CD14-positive monocyte (primary cell): ENCODE measurements around the gene LEKR1. TPM values are rescaled to one million over a fixed set of nuclear protein-coding genes. Genes with fewer than 3 reads are reported as not detected.

Experiments used
- DNase-seq, 3 donors: peaks; one replicate each; pipeline ENCODE4 v3.0.0-alpha.2; 2011 to 2022
- H2AFZ ChIP-seq: 2 replicates; pipeline ENCODE4 v1.6.0; 2012; ENCODE audit warnings: mild to moderate bottlenecking, low read depth, low read length, inconsistent platforms; ENCODE audit not compliant: insufficient read depth, poor library complexity, severe bottlenecking
- H3K27ac ChIP-seq, 2 donors: 1 replicate in 1 of 2; 2 replicates in 1 of 2; pipeline ENCODE4 v1.5.1; 2012 to 2013; ENCODE audit warnings: low read length in 2 of 2, control low read depth in 1 of 2, inconsistent platforms in 1 of 2, low read depth in 1 of 2, mild to moderate bottlenecking in 1 of 2
- H3K27me3 ChIP-seq, 2 donors: one replicate each; pipeline versions ENCODE4 v1.6.0 to v1.6.1; 2011 to 2013; ENCODE audit warnings: low read length in 2 of 2; ENCODE audit not compliant: control insufficient read depth in 2 of 2, insufficient read depth in 2 of 2
- H3K36me3 ChIP-seq, 2 donors: replicated peaks in 1 of 2; 1 replicate in 1 of 2; 2 replicates in 1 of 2; pipeline versions ENCODE4 v1.5.1 to v1.6.1; 2012 to 2013; ENCODE audit warnings: low read length in 2 of 2, control low read depth in 1 of 2, inconsistent platforms in 1 of 2, mild to moderate bottlenecking in 1 of 2; ENCODE audit not compliant: insufficient read depth in 2 of 2, control insufficient read depth in 1 of 2
- H3K4me1 ChIP-seq, 2 donors: 1 replicate in 1 of 2; 2 replicates in 1 of 2; pipeline versions ENCODE4 v1.5.1 to v1.6.1; 2012 to 2013; ENCODE audit warnings: low read length in 2 of 2, control low read depth in 1 of 2, inconsistent platforms in 1 of 2, mild to moderate bottlenecking in 1 of 2, moderate library complexity in 1 of 2; ENCODE audit not compliant: insufficient read depth in 2 of 2, control insufficient read depth in 1 of 2
- H3K4me2 ChIP-seq: replicated peaks from 2 replicates; pipeline ENCODE3; 2012; ENCODE audit warnings: low read length, moderate library complexity, mild to moderate bottlenecking; ENCODE audit not compliant: poor library complexity, severe bottlenecking; ENCODE audit errors: extremely low read depth
- H3K4me3 ChIP-seq, 3 experiments: fragments of 200-600 bp in 1 of 3; sonication (generic) in 1 of 3; replicated peaks in 1 of 3; 1 replicate in 2 of 3; 2 replicates in 1 of 3; pipeline ENCODE4 v1.5.1; 2011 to 2013; ENCODE audit warnings: low read length in 3 of 3, mild to moderate bottlenecking in 3 of 3, control low read depth in 2 of 3, low read depth in 2 of 3, inconsistent platforms in 1 of 3, moderate library complexity in 1 of 3
- H3K79me2 ChIP-seq: 2 replicates; pipeline ENCODE4 v1.6.0; 2012; ENCODE audit warnings: mild to moderate bottlenecking, control low read depth, inconsistent platforms, low read length, moderate library complexity; ENCODE audit not compliant: insufficient read depth
- H3K9ac ChIP-seq: 2 replicates; pipeline ENCODE4 v1.6.0; 2017; ENCODE audit warnings: low read length, mild to moderate bottlenecking; ENCODE audit not compliant: insufficient read depth, poor library complexity, severe bottlenecking
- H3K9me3 ChIP-seq, 2 donors: replicated peaks in 1 of 2; 1 replicate in 1 of 2; 2 replicates in 1 of 2; pipeline versions ENCODE4 v1.5.1 to v1.6.1; 2012 to 2013; ENCODE audit warnings: low read length in 2 of 2, control low read depth in 1 of 2; ENCODE audit not compliant: control insufficient read depth in 1 of 2, insufficient read depth in 1 of 2
- H4K20me1 ChIP-seq: 2 replicates; pipeline ENCODE4 v1.6.0; 2012; ENCODE audit warnings: mild to moderate bottlenecking, low read length, control low read depth, moderate library complexity; ENCODE audit not compliant: insufficient read depth
- H3K27ac Mint-ChIP-seq, 7 donors: one replicate each; pipeline ENCODE4 v1.8.0; 2020; ENCODE audit warnings: mild to moderate bottlenecking in 7 of 7, mixed read lengths in 7 of 7, moderate library complexity in 6 of 7, inconsistent platforms in 2 of 7
- H3K27me3 Mint-ChIP-seq, 3 donors: one replicate each; pipeline ENCODE4 v1.8.0; 2021 to 2022; ENCODE audit warnings: low read depth in 3 of 3, mild to moderate bottlenecking in 3 of 3, mixed read lengths in 3 of 3, moderate library complexity in 3 of 3, inconsistent platforms in 1 of 3
- H3K36me3 Mint-ChIP-seq, 2 donors: one replicate each; pipeline ENCODE4 v1.8.0; 2020; ENCODE audit warnings: mixed read lengths in 2 of 2, inconsistent platforms in 1 of 2, mild to moderate bottlenecking in 1 of 2
- H3K4me1 Mint-ChIP-seq: one replicate; pipeline ENCODE4 v1.8.0; 2020; ENCODE audit warnings: mild to moderate bottlenecking, mixed read lengths
- H3K4me3 Mint-ChIP-seq, 2 donors: one replicate each; pipeline ENCODE4 v1.8.0; 2020; ENCODE audit warnings: mild to moderate bottlenecking in 2 of 2, mixed read lengths in 2 of 2, moderate library complexity in 1 of 2
- H3K9me3 Mint-ChIP-seq, 7 donors: one replicate each; pipeline ENCODE4 v1.8.0; 2020 to 2022; ENCODE audit warnings: mixed read lengths in 7 of 7, mild to moderate bottlenecking in 6 of 7, moderate library complexity in 6 of 7, inconsistent platforms in 2 of 7
- CTCF ChIP-seq: fragments of 200-600 bp; IDR thresholded peaks from one replicate; pipeline ENCODE4 v1.8.0; 2022; ENCODE audit warnings: antibody characterized with exemption, mild to moderate bottlenecking
- WGBS: methylation state at CpG from one replicate; pipeline ENCODE4 v1.1.5; 2013; ENCODE audit warnings: missing lambda C conversion rate; ENCODE audit not compliant: insufficient coverage; 5-methylcytosine and 5-hydroxymethylcytosine counted together
- intact Hi-C, 2 donors: fragments of 100-400 bp; cut with micrococcal nuclease; formaldehyde crosslinking; loops; one replicate each; pipeline versions ENCODE4 v1.15.0 to v1.15.1; 2023
- polyA plus RNA-seq, 3 donors: library from polyadenylated mRNA; depleted of rRNA in 1 of 3; unstranded in 2 of 3; stranded (reverse) in 1 of 3; fragments of 300-500 nt in 2 of 3; fragments of >200 nt in 1 of 3; fragmentation: Illumina TruSeq in 2 of 3; gene quantifications; 1 replicate in 2 of 3; 2 replicates in 1 of 3; pipeline ENCODE4 v1.2.3, GENCODE V29; 2012 to 2021

The LEKR1 gene
- polyA plus RNA-seq, 3 donors, result 0.51 to 0.80 TPM; not detected in 1

GRCh38 chr3:156978481-156978961 lies 152.4 kb downstream of the LEKR1 start:
- Histone ChIP-seq H4K20me1 (no peaks in the 10 kb centered on the region), H3K27me3 (no peaks in the 10 kb centered on the region), H3K4me1 (no peaks in the 10 kb centered on the region), H3K36me3 (no peaks in the 10 kb centered on the region), H3K79me2 (no peaks in the 10 kb centered on the region), H3K9me3 (no peaks in the 10 kb centered on the region), H3K4me3 (no peak overlapping the region), H3K4me2 (no peak overlapping the region), H3K9ac (no peak overlapping the region), H2AFZ (no peak overlapping the region), H3K27ac (no peak overlapping the region)
- H3K4me3 Mint-ChIP-seq, result no peak overlapping the region
- no peaks in the 10 kb centered on the region for H3K4me1 Mint-ChIP-seq
- WGBS, result 44% methylated on average over 1 of the region's 2 CpGs
- peak overlapping the region in 1 of 7 donors; percentile 61 for H3K27ac Mint-ChIP-seq
- H3K36me3 Mint-ChIP-seq, result no peaks in the 10 kb centered on the region
- peaks cover 0 to 1% (median under 1%) of the 10 kb centered on the region in 3 donors for H3K27me3 Mint-ChIP-seq
- H3K9me3 Mint-ChIP-seq, result peaks cover 0 to 3% (median 0%) of the 10 kb centered on the region in 7 donors
- intact Hi-C loops, result no loop called here
- peak in 1 of 3 donors; percentile 16 for DNase-seq
- TF ChIP-seq CTCF, result no peak

GRCh38 chr3:156981005-156981404 lies 154.9 kb downstream of the LEKR1 start:
- no peak for DNase-seq
- Histone ChIP-seq H3K4me1 (peaks cover 0 to 4% of the 10 kb centered on the region in 2 donors), H4K20me1 (no peaks in the 10 kb centered on the region), H3K4me3 (no peak overlapping the region), H3K9ac (no peak overlapping the region), H3K36me3 (no peaks in the 10 kb centered on the region), H2AFZ (no peak overlapping the region), H3K79me2 (no peaks in the 10 kb centered on the region), H3K27ac (no peak overlapping the region), H3K4me2 (no peak overlapping the region), H3K27me3 (no peaks in the 10 kb centered on the region), H3K9me3 (no peaks in the 10 kb centered on the region)
- 100% methylated on average over 1 of the region's 3 CpGs for WGBS
- H3K4me3 Mint-ChIP-seq, result no peak overlapping the region
- no peak overlapping the region for H3K27ac Mint-ChIP-seq
- intact Hi-C loops, result no loop called here
- H3K36me3 Mint-ChIP-seq, result no peaks in the 10 kb centered on the region
- no peaks in the 10 kb centered on the region for H3K4me1 Mint-ChIP-seq
- peaks cover 0 to 3% (median 0%) of the 10 kb centered on the region in 7 donors for H3K9me3 Mint-ChIP-seq
- no peak for TF ChIP-seq CTCF
- peaks cover 0 to 1% (median under 1%) of the 10 kb centered on the region in 3 donors for H3K27me3 Mint-ChIP-seq
